ENCODE results near the gene CCDC78.

Gene CCDC78

GRCh38 chr16:723695-724094 is 2.5 kb downstream of the CCDC78 start:
- DNase-seq (ENCODE audit: low read depth) = no peak

GRCh38 chr16:722835-723633 is 3.2 kb downstream of the CCDC78 start:
- DNase-seq (ENCODE audit: low read depth) = no peak

DNA sequence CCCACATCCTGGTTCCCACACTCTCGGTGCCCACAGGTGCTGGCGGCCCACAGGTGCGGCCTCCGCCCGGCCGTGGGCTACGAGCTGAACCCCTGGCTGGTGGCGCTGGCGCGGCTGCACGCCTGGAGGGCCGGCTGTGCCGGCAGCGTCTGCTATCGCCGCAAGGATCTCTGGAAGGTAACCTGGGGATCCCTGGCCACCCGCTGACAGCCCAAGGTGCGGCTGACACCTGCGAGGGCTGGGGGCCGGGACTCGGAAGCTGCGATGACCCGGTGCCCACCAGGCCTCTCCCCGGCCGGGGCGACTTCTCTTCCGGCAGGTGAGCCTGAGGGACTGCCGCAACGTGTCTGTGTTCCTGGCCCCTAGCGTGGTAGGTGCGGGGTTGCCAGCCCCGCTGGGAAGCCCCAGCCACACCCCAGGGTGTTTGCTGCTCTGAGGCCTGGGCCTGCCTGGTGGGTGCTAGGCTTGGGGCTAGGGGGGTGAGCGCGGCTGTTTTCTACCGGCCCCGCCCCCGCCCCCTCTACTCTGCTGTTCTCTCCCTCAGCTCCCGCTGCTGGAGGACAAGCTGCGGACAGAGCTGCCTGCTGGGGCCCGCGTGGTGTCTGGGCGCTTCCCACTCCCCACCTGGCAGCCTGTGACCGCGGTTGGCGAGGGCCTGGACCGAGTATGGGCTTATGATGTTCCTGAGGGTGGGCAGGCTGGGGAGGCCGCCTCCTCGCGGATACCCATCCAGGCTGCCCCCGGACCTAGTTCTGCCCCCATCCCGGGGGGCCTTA is 4.3 kb downstream of the CCDC78 start:
- no peak for DNase-seq (ENCODE audit: low read depth)

GRCh38 chr16:720990-721764 is 5.1 kb downstream of the CCDC78 start, which contains the start of gene ANTKMT:
Gene ANTKMT (plus strand): TSS chr16:721146. CDS start chr16:721275, 129 bp downstream.
- DNase-seq (ENCODE audit: low read depth) = peak; percentile 72

GRCh38 chr16:720447-720989 is 5.7 kb downstream of the CCDC78 start:
- peak; percentile 67 for DNase-seq (ENCODE audit: low read depth)

GRCh38 chr16:719815-720446 is 6.3 kb downstream of the CCDC78 start:
- no peak for DNase-seq (ENCODE audit: low read depth)

DNA sequence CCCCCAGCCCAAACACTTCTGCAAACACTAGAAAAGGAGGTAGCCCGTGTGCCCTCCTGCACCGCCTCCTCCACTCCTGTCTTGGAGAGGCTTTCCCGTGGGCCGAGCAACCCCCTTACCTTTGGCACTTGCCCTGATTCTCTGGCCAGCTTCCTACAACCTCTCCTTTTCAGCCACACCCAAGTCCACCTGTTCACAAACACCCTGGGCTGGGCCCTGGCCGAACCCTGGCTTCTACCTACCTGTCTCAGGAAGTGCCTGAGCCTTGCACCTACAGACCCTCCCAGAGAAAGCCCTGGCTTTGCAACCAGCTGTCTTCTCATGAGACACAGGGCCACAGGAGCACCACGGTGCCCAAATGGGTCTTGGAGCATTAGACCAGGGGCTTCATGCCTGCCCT is 7.3 kb downstream of the CCDC78 start:
- no peak for DNase-seq (ENCODE audit: low read depth)

DNA sequence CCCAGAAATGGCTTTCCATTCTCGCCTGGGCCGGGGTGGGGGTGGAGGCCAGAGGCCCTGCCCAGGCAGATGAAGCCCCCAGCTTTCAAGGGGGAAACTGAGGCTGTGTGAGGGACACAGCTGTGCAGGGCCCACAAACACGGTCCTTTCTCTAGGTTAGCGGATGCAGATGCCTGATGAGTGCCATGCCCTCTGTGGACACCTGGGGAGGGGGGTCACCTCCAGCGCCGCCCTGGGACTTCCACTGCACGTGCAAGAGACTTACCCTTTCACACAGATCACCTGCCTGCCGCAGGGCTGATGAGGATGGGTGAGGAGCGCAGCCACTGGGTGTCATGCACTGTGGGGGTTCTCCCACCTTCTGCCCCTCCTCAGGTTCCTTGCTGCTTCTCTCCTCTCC is 7.9 kb downstream of the CCDC78 start:
- DNase-seq (ENCODE audit: low read depth) = no peak

GRCh38 chr16:717450-718245 is 8.6 kb downstream of the CCDC78 start:
- DNase-seq (ENCODE audit: low read depth) = no peak

GRCh38 chr16:716768-717325 is 9.4 kb downstream of the CCDC78 start:
- DNase-seq (ENCODE audit: low read depth) = no peak

- peak; percentile 75 for DNase-seq (ENCODE audit: low read depth)
These were observed 10.1 kb downstream of the CCDC78 start for GRCh38 chr16:716200-716568.

DNA sequence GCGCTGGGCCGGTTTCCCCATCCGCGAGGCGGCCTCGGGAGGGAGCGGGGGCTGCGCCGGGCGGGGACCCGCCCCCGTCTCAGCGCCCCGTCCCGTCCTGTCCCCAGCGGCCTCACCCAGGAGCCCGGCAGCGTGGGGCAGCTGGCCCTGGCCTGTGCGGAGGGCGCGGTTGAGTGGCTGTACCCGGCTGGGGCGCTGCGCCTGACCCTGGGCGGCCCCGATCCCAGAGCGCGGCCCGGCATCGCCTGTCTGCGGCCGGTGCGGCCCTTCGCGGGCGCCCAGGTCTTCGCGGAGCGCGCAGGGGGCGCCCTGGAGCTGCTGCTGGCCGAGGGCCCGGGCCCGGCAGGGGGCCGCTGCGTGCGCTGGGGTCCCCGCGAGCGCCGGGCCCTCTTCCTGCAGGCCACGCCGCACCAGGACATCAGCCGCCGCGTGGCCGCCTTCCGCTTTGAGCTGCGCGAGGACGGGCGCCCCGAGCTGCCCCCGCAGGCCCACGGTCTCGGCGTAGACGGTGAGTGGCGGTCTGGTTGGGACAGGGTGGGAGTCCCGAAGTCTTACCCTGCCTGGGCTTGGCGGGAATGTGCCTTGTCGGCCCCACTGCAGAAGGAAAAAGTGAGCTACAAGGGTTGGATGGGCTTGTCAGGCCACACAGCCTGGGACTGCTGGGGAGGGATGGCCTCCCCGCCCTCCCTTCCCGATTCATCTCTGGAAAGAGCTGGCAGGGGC is 10.6 kb downstream of the CCDC78 start:
- DNase-seq (ENCODE audit: low read depth) = no peak

DNA sequence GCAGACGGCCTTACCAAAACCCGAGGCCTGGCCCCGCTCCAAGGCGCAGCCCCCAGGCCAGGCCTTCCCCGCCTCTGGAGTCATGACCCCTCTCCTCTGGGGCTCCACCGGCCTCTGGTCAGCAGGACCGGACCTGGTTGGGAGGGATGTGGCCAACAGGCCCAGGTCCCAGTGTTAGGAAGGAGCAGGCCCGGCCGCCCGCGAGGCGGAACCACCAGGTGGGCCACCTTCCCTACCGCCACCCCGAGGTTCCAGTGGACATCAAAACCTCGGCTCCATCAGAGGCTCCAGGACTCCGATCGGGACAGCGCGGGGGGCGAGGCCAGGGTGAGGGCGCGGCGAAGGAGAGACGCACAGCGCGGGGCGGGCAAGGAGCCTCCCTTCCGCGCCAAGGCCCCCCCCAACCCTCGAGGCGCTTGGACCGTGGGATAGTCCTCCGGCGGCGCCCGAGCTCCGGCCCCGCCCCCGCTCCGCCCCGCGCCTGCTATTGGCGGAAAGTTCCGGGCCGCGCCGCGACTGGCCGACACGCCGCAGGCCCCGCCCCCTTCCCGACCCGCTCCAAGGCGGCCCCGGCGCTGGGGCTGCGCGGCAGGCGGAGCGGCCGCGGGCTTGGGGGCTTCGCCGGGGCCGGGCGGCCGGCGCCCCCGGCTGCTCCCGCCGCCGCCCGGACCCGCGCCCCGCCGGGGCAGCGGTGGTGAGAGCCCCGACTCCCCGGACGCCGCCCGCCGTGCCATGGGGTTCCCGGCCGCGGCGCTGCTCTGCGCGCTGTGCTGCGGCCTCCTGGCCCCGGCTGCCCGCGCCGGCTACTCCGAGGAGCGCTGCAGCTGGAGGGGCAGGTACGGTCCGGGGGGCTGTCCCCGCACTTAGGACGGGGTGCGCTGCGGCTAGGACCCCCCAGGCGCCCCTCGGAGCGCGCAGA is 11.4 kb downstream of the CCDC78 start, which contains the start of gene METRN:
METRN (plus strand) TSS at position 561 of the 919 bp plus-strand sequence; CDS start at position 733, 172 bp downstream.
- DNase-seq (ENCODE audit: low read depth) = peak; percentile 86

GRCh38 chr16:714079-714478 is 12.2 kb downstream of the CCDC78 start:
- no peak for DNase-seq (ENCODE audit: low read depth)

DNA sequence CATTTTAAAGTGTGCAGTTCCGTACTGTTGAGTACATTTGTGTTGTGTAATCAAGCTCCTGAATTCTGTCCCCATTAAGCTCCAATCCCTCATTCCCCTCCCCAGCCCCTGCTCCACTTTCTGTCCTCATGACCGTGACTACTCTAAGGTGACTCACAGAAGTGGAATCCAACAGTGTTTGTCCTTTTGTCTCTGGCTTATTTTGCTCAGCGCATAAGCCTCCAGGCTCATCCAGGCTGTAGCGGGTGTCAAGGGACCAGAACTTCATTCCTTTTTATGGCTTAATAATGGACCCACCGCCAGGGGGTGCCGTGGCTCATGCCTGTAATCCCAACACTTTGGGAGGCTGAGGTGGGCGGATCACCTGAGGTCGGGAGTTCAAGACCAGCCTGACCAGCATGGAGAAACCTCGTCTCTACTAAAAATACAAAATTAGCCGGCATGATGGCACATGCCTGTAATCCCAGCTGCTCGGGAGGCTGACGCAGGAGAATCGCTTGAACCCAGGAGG is 13.4 kb downstream of the CCDC78 start:
- DNase-seq (ENCODE audit: low read depth) = peak; percentile 96

DNA sequence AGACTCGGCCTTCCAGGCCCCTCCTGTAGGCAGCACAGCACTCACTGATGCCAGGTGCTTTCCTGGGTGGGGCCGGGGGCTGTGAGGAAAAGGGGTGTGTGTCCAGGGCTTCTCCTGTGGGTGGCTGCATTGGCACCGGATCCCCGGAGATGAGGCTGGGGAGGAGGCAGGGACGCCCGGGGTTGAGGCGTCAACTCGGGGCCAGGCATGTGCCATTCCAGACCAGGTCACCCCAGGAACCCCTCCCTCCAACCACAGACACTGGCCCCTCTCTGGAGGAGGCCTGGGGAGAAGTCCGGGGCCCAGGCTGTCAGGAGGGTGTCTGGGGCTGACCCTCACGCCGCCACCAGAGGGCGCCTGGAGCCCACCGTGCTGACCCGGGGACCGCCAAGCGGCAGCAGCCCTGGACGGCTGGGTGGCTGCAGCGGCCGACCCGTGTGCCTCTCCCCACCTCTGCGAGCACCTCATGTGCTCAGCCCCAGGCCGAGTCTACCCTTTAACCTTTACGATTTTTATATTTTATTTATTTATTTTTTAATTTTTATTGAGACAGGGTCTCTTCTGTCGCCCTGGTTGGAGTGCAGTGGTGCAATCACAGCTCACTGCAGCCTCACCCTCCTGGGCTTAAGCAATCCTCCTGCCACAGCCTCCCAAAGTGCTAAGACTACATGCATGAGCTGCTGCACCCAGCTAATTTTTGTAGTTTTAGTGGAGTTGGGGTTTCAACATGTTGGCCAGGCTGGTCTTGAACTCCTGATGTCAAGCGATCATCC is 14.5 kb downstream of the CCDC78 start:
- peak; percentile 48 for DNase-seq (ENCODE audit: low read depth)

DNA sequence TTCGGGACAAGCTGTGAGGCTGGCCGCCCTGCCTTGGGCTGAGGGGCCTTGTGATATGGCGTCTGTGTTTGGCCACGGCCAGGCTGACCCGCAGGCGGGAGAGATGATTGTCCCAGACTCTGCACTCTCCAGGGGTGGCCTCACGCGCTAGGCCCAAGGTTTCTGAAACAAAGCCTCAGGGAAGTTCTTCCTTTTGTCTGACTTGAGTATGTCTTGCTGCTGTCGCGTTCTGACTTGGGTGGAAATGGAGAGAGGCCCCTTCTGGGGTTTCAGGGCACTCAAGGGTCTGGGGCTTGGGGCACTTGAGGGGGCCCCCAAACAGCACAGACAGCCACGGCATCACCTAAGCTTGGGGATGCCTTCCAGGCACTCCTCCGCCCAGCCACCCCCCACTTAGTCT is 15.2 kb downstream of the CCDC78 start:
- DNase-seq (ENCODE audit: low read depth) = no peak
